Endothelial cell of umbilical vein (primary cell): ENCODE results near the gene TNKS1BP1. TPM values are rescaled to one million over a fixed set of nuclear protein-coding genes. Genes with fewer than 3 reads are reported as not detected.

Experiments
- BruUV-seq: library from RNA; stranded (reverse); fragments of 400-500 nt; replicated peaks from 2 replicates; lab custom pipeline; 2021; lab: Mats Ljungman, UMichigan
- CTCF ChIA-PET: fragments of 300-600, 350-600 bp; sonication (Branson Sonifier 250); formaldehyde crosslinking; loops from one replicate; lab custom pipeline; 2021; ENCODE audit warnings: antibody characterized with exemption, inconsistent platforms; lab: Charles Lee
- POLR2A ChIA-PET: fragments of 300-600, 350-600 bp; sonication (Branson Sonifier 250); formaldehyde crosslinking; loops from one replicate; lab custom pipeline; 2021; ENCODE audit warnings: antibody characterized with exemption, inconsistent platforms; lab: Charles Lee
- DNase-seq: peaks from one replicate; pipeline ENCODE4 v3.0.0-alpha.2; 2011; ENCODE audit warnings: low read depth, low spot score
- FAIRE-seq: peaks from 2 replicates; lab custom pipeline; 2011; peaks lifted over from hg19 to GRCh38; lab: Jason Lieb, UNC
- H2AFZ ChIP-seq: 2 replicates; pipeline ENCODE4 v1.6.0; 2012; ENCODE audit warnings: low read depth, low read length, control low read depth, inconsistent platforms
- H3K27ac ChIP-seq: 2 replicates; pipeline ENCODE4 v1.5.1; 2011; ENCODE audit warnings: low read depth, mild to moderate bottlenecking, control low read depth, low read length, moderate library complexity; ENCODE audit not compliant: insufficient read depth
- H3K27me3 ChIP-seq, 2 experiments: 2 replicates each; pipeline versions ENCODE4 v1.6.0 to v1.6.1; 2011; ENCODE audit warnings: low read length in 2 of 2, mixed read lengths in 1 of 2; ENCODE audit not compliant: control insufficient read depth in 2 of 2, insufficient read depth in 2 of 2
- H3K36me3 ChIP-seq, 2 experiments: 2 replicates in 1 of 2; 3 replicates in 1 of 2; pipeline ENCODE4 v1.5.1; 2011; ENCODE audit warnings: low read length in 2 of 2, mild to moderate bottlenecking in 1 of 2, moderate library complexity in 1 of 2; ENCODE audit not compliant: control insufficient read depth in 2 of 2, insufficient read depth in 2 of 2; ENCODE audit errors: extremely low read depth in 1 of 2
- H3K4me1 ChIP-seq: 3 replicates; pipeline ENCODE4 v1.5.1; 2011; ENCODE audit warnings: mild to moderate bottlenecking, low read length; ENCODE audit not compliant: control insufficient read depth, insufficient read depth; ENCODE audit errors: extremely low read depth
- H3K4me2 ChIP-seq: 2 replicates; pipeline ENCODE4 v1.6.1; 2011; ENCODE audit warnings: low read length, control low read depth, mixed read lengths; ENCODE audit not compliant: insufficient read depth
- H3K4me3 ChIP-seq, 3 experiments: fragments of 200-600 bp in 1 of 3; sonication (generic), shearing (Covaris generic) in 1 of 3; replicated peaks in 1 of 3; 2 replicates each; pipeline ENCODE4 v1.5.1; 2011 to 2016; ENCODE audit warnings: control low read depth in 3 of 3, low read length in 3 of 3, mild to moderate bottlenecking in 2 of 3, inconsistent platforms in 1 of 3, low read depth in 1 of 3, moderate library complexity in 1 of 3; ENCODE audit not compliant: insufficient read depth in 1 of 3
- H3K79me2 ChIP-seq: 2 replicates; pipeline ENCODE4 v1.6.0; 2012; ENCODE audit warnings: low read length, inconsistent platforms; ENCODE audit not compliant: control insufficient read depth, insufficient read depth
- H3K9ac ChIP-seq: replicated peaks from 2 replicates; pipeline ENCODE3; 2011; ENCODE audit warnings: low read length, control low read depth; ENCODE audit not compliant: insufficient read depth; ENCODE audit errors: extremely low read depth
- H3K9me1 ChIP-seq: replicated peaks from 3 replicates; pipeline ENCODE4 v1.6.0; 2011; ENCODE audit warnings: mild to moderate bottlenecking, low read length; ENCODE audit not compliant: control insufficient read depth, insufficient read depth; ENCODE audit errors: extremely low read depth
- H3K9me3 ChIP-seq: replicated peaks from 2 replicates; pipeline ENCODE4 v1.5.1; 2012; ENCODE audit warnings: low read length, inconsistent platforms; ENCODE audit not compliant: control insufficient read depth, insufficient read depth
- H4K20me1 ChIP-seq: replicated peaks from 2 replicates; pipeline ENCODE3; 2011; ENCODE audit warnings: mild to moderate bottlenecking, low read length; ENCODE audit not compliant: control insufficient read depth, insufficient read depth; ENCODE audit errors: extremely low read depth
- CTCF ChIP-seq, 2 donors: IDR thresholded peaks; 1 replicate in 1 of 2; 2 replicates in 1 of 2; pipeline ENCODE4 v1.5.1; 2011; ENCODE audit warnings: low read length in 2 of 2, mild to moderate bottlenecking in 2 of 2, moderate library complexity in 2 of 2, control low read depth in 1 of 2, inconsistent platforms in 1 of 2, low read depth in 1 of 2; ENCODE audit not compliant: insufficient read depth in 1 of 2; ENCODE audit errors: extremely low read depth in 1 of 2
- FOS ChIP-seq: IDR thresholded peaks from 2 replicates; pipeline ENCODE4 v1.6.1; 2011; ENCODE audit warnings: mild to moderate bottlenecking, low read length, moderate library complexity, borderline replicate concordance; ENCODE audit not compliant: insufficient read depth
- JUN ChIP-seq: IDR thresholded peaks from 2 replicates; pipeline ENCODE4 v1.6.1; 2011; ENCODE audit warnings: borderline replicate concordance, low read depth; ENCODE audit not compliant: insufficient read length, insufficient read depth
- MAX ChIP-seq: IDR thresholded peaks from 2 replicates; pipeline ENCODE4 v1.6.1; 2011; ENCODE audit not compliant: insufficient read depth, insufficient read length
- MYC ChIP-seq: IDR thresholded peaks from one replicate; pipeline ENCODE4 v1.6.1; 2011; ENCODE audit warnings: mild to moderate bottlenecking, low read depth, low read length
- POLR2AphosphoS5 ChIP-seq: IDR thresholded peaks from 2 replicates; pipeline ENCODE4 v1.6.1; 2012; ENCODE audit warnings: low read depth, mild to moderate bottlenecking, control low read depth, low read length, moderate library complexity; ENCODE audit not compliant: insufficient read depth
- dilution Hi-C: fragments of 300-500 bp; cut with MboI; formaldehyde crosslinking; loops from one replicate; pipeline ENCODE4 v1.15.0; 2019; ENCODE audit warnings: low sequenced_read_pairs; ENCODE audit not compliant: extremely low pct_ligation_motif_present
- intact Hi-C: fragments of 100-400 bp; cut with micrococcal nuclease; formaldehyde crosslinking; loops from one replicate; pipeline ENCODE4 v1.10.0; 2022
- polyA plus RNA-seq, 4 experiments: library from polyadenylated mRNA; depleted of rRNA in 3 of 4; stranded (reverse) in 3 of 4; unstranded in 1 of 4; fragments of >200 nt; gene quantifications; 2 replicates each; pipeline versions ENCODE4 v1.2.1 to v1.2.3, GENCODE V29; 2011 to 2012; ENCODE audit warnings: missing spikeins in 1 of 4
- total RNA-seq: library from RNA; stranded (reverse); gene quantifications from 2 replicates; pipeline ENCODE4 v1.2.3, GENCODE V29; 2021

Gene TNKS1BP1
- total and polyA plus RNA-seq, 2 donors (not counting 3 experiments of a cell fraction or from before 2014, with no cell fraction given) = 54.6 to 111 TPM

- Histone ChIP-seq H3K27me3 (no peaks in the 10 kb centered on the region), H3K4me1 (no peaks in the 10 kb centered on the region), H3K4me2 (no peak overlapping the region), H3K9me1 (no peaks in the 10 kb centered on the region), H3K27ac (no peak overlapping the region), H4K20me1 (no peaks in the 10 kb centered on the region), H3K9ac (no peak overlapping the region), H3K36me3 (peaks cover 25 to 52% of the 10 kb centered on the region in 2 experiments), H3K9me3 (no peaks in the 10 kb centered on the region), H2AFZ (no peak overlapping the region), H3K79me2 (peaks cover 7% of the 10 kb centered on the region), H3K4me3 (no peak overlapping the region)
- no TSS peak for BruUV-seq
- TF ChIP-seq FOS (peak; percentile 57), MAX (no peak), CTCF (IDR thresholded peaks at IDR 0.05; ENCODE audit: extremely low read depth in 1 of 2, insufficient read depth in 1 of 2, low read depth in 1 of 2, low read length in 2 of 2) (no peak), POLR2AphosphoS5 (no peak)
- intact Hi-C loops (no loop called here), dilution Hi-C loops (no loop called here)
- FAIRE-seq = no peak
- CTCF ChIA-PET = no interaction called here
- POLR2A ChIA-PET = no interaction called here
- no peak for DNase-seq
Measured at GRCh38 chr11:57299150-57299737, 25.5 kb downstream of the TNKS1BP1 start.

- POLR2A ChIA-PET = no interaction called here
- intact Hi-C loops = no loop called here
Measured at GRCh38 chr11:57297221-57297620, 27.5 kb downstream of the TNKS1BP1 start.

More at GRCh38 chr11:57297221-57297620, 27.5 kb downstream of the TNKS1BP1 start:
- no peaks in the 10 kb centered on the region for H3K4me1 ChIP-seq
- H3K9ac ChIP-seq = no peak overlapping the region
- no peak overlapping the region for H3K4me2 ChIP-seq
- BruUV-seq = no TSS peak
- FAIRE-seq (peak; percentile 24), DNase-seq (no peak)
- no peak overlapping the region for H3K4me3 ChIP-seq
- no peaks in the 10 kb centered on the region for H3K9me3 ChIP-seq
- no peaks in the 10 kb centered on the region for H3K27me3 ChIP-seq
- H3K27ac ChIP-seq = no peak overlapping the region
- H2AFZ ChIP-seq = no peak overlapping the region
- H4K20me1 ChIP-seq = no peaks in the 10 kb centered on the region
- TF ChIP-seq CTCF (IDR thresholded peaks at IDR 0.05; ENCODE audit: extremely low read depth in 1 of 2, insufficient read depth in 1 of 2, low read depth in 1 of 2, low read length in 2 of 2) (no peak), JUN (no peak), MYC (no peak), MAX (no peak), POLR2AphosphoS5 (peak; percentile 8)
- H3K36me3 ChIP-seq = peaks cover 23 to 38% of the 10 kb centered on the region in 2 experiments
- CTCF ChIA-PET = no interaction called here
- H3K9me1 ChIP-seq = no peaks in the 10 kb centered on the region
- H3K79me2 ChIP-seq = no peaks in the 10 kb centered on the region
- dilution Hi-C loops = no loop called here
